Skeletal muscle tissue (tissue), 4 donors: ENCODE results near the gene EEF2K. TPM values are rescaled to one million over a fixed set of nuclear protein-coding genes. Genes with fewer than 3 reads are reported as not detected.

Source experiments
- H3K27ac ChIP-seq: one replicate; pipeline ENCODE4 v1.7.0; 2013; ENCODE audit warnings: mild to moderate bottlenecking, low read depth, low read length, inconsistent platforms
- H3K27me3 ChIP-seq, 3 donors: one replicate each; pipeline ENCODE4 v1.7.0; 2013; ENCODE audit warnings: low read length in 3 of 3; ENCODE audit not compliant: control insufficient read depth in 3 of 3, insufficient read depth in 3 of 3
- H3K36me3 ChIP-seq, 3 donors: one replicate each; pipeline ENCODE4 v1.7.0; 2013; ENCODE audit warnings: low read length in 3 of 3; ENCODE audit not compliant: control insufficient read depth in 3 of 3, insufficient read depth in 3 of 3
- H3K4me1 ChIP-seq, 3 donors: one replicate each; pipeline ENCODE4 v1.7.0; 2013; ENCODE audit warnings: low read length in 3 of 3, mild to moderate bottlenecking in 3 of 3; ENCODE audit not compliant: control insufficient read depth in 3 of 3, insufficient read depth in 3 of 3
- H3K4me3 ChIP-seq, 3 donors: one replicate each; pipeline ENCODE4 v1.7.0; 2013; ENCODE audit warnings: low read length in 3 of 3
- H3K9ac ChIP-seq, 3 donors: one replicate each; pipeline ENCODE4 v1.7.0; 2013; ENCODE audit warnings: low read length in 3 of 3, mild to moderate bottlenecking in 3 of 3, moderate library complexity in 2 of 3, low read depth in 1 of 3
- H3K9me3 ChIP-seq, 3 donors: one replicate each; pipeline ENCODE4 v1.7.0; 2013; ENCODE audit warnings: low read length in 3 of 3; ENCODE audit not compliant: control insufficient read depth in 3 of 3
- total RNA-seq: library from RNA; depleted of rRNA; stranded (reverse); fragments of >200 nt; gene quantifications from one replicate; pipeline ENCODE4 v1.2.3, GENCODE V29; 2014
- donor health status: Osteomylitis.

Gene EEF2K
- total RNA-seq, 1 donor from 2014 or later = 86.1 TPM

- Histone ChIP-seq H3K4me3 (no peak overlapping the region), H3K36me3 (peaks cover 55 to 70% (median 60%) of the 10 kb centered on the region in 3 donors), H3K4me1 (peaks cover 0 to 16% (median 14%) of the 10 kb centered on the region in 3 donors), H3K9ac (no peak overlapping the region), H3K9me3 (no peaks in the 10 kb centered on the region), H3K27me3 (no peaks in the 10 kb centered on the region), H3K27ac (no peak overlapping the region)
These were observed 120.2 kb downstream of the EEF2K start for GRCh38 chr16:22326369-22326652.

GRCh38 chr16:22326771-22327445 is 120.8 kb downstream of the EEF2K start:
- Histone ChIP-seq H3K4me1 (peaks cover 0 to 10% (median 8%) of the 10 kb centered on the region in 3 donors), H3K27me3 (no peaks in the 10 kb centered on the region)

GRCh38 chr16:22327446-22327775 is 121.3 kb downstream of the EEF2K start:
- H3K9ac ChIP-seq = no peak overlapping the region

More at GRCh38 chr16:22326771-22327445, 120.8 kb downstream of the EEF2K start:
- Histone ChIP-seq H3K9ac (no peak overlapping the region), H3K4me3 (no peak overlapping the region), H3K27ac (no peak overlapping the region), H3K36me3 (peaks cover 51 to 67% (median 63%) of the 10 kb centered on the region in 3 donors), H3K9me3 (no peaks in the 10 kb centered on the region)

GRCh38 chr16:22328081-22328725 is 122.1 kb downstream of the EEF2K start:
- Histone ChIP-seq H3K4me1 (peaks cover 0 to 5% (median 5%) of the 10 kb centered on the region in 3 donors), H3K36me3 (peaks cover 51 to 69% (median 66%) of the 10 kb centered on the region in 3 donors), H3K27me3 (no peaks in the 10 kb centered on the region), H3K27ac (no peak overlapping the region), H3K9me3 (no peaks in the 10 kb centered on the region), H3K9ac (no peak overlapping the region), H3K4me3 (no peak overlapping the region)

More at GRCh38 chr16:22327446-22327775, 121.3 kb downstream of the EEF2K start:
- Histone ChIP-seq H3K27ac (no peak overlapping the region), H3K4me3 (no peak overlapping the region), H3K4me1 (peaks cover 0 to 5% (median 5%) of the 10 kb centered on the region in 3 donors), H3K9me3 (no peaks in the 10 kb centered on the region), H3K36me3 (peaks cover 51 to 68% (median 63%) of the 10 kb centered on the region in 3 donors), H3K27me3 (no peaks in the 10 kb centered on the region)

- H3K36me3 ChIP-seq = peaks cover 49 to 73% (median 71%) of the 10 kb centered on the region in 3 donors
- no peak overlapping the region for H3K27ac ChIP-seq
- H3K4me3 ChIP-seq = no peak overlapping the region
- H3K27me3 ChIP-seq = no peaks in the 10 kb centered on the region
- H3K9ac ChIP-seq = no peak overlapping the region
- H3K9me3 ChIP-seq = no peaks in the 10 kb centered on the region
- peaks cover 0 to 5% (median 5%) of the 10 kb centered on the region in 3 donors for H3K4me1 ChIP-seq
These were observed 123.2 kb downstream of the EEF2K start for GRCh38 chr16:22329199-22329695.

- no peaks in the 10 kb centered on the region for H3K9me3 ChIP-seq
- H3K36me3 ChIP-seq = peaks cover 41 to 79% (median 73%) of the 10 kb centered on the region in 3 donors
- H3K9ac ChIP-seq = no peak overlapping the region
- peaks cover 0 to 5% (median 5%) of the 10 kb centered on the region in 3 donors for H3K4me1 ChIP-seq
- H3K4me3 ChIP-seq = no peak overlapping the region
- H3K27me3 ChIP-seq = no peaks in the 10 kb centered on the region
- no peak overlapping the region for H3K27ac ChIP-seq
These were observed 124.2 kb downstream of the EEF2K start for GRCh38 chr16:22330326-22330725.

- Histone ChIP-seq H3K36me3 (peaks cover 25 to 64% (median 54%) of the 10 kb centered on the region in 3 donors), H3K27me3 (no peaks in the 10 kb centered on the region), H3K9ac (no peak overlapping the region), H3K4me3 (no peak overlapping the region), H3K27ac (no peak overlapping the region), H3K9me3 (peaks cover 0 to 3% (median 0%) of the 10 kb centered on the region in 3 donors), H3K4me1 (no peaks in the 10 kb centered on the region)
These were observed 127.4 kb downstream of the EEF2K start for GRCh38 chr16:22333457-22333994.

- Histone ChIP-seq H3K27ac (no peak overlapping the region), H3K4me1 (no peaks in the 10 kb centered on the region), H3K36me3 (peaks cover 22 to 50% (median 38%) of the 10 kb centered on the region in 3 donors), H3K27me3 (no peaks in the 10 kb centered on the region), H3K9ac (no peak overlapping the region), H3K4me3 (no peak overlapping the region), H3K9me3 (peaks cover 0 to 3% (median 0%) of the 10 kb centered on the region in 3 donors)
These were observed 129.7 kb downstream of the EEF2K start for GRCh38 chr16:22335668-22336246.

GRCh38 chr16:22336581-22336980 is 130.5 kb downstream of the EEF2K start:
- Histone ChIP-seq H3K27me3 (no peaks in the 10 kb centered on the region), H3K36me3 (peaks cover 22 to 44% (median 38%) of the 10 kb centered on the region in 3 donors), H3K4me1 (no peaks in the 10 kb centered on the region), H3K27ac (no peak overlapping the region), H3K4me3 (no peak overlapping the region), H3K9ac (no peak overlapping the region), H3K9me3 (peaks cover 0 to 3% (median 0%) of the 10 kb centered on the region in 3 donors)
